SU-DHL-6 (cell line): ENCODE measurements around the gene MTMR3.

Experiments
- H2AFZ ChIP-seq: fragments of 200-600 bp; sonication (generic); 2 replicates; pipeline ENCODE4 v1.6.1; 2014; ENCODE audit warnings: low read depth, mild to moderate bottlenecking, moderate library complexity, mixed read lengths, antibody characterized with exemption, low read length; ENCODE audit not compliant: severe bottlenecking
- H3F3A ChIP-seq: fragments of 200-600 bp; shearing (Covaris generic); 2 replicates; pipeline ENCODE4 v1.6.0; 2016; ENCODE audit warnings: antibody characterized with exemption, mild to moderate bottlenecking; ENCODE audit not compliant: insufficient read depth
- H3K27ac ChIP-seq: fragments of 200-600 bp; sonication (generic); 2 replicates; pipeline ENCODE4 v1.5.1; 2016; ENCODE audit warnings: low read depth, mild to moderate bottlenecking, low read length, moderate library complexity, mixed read lengths
- H3K27me3 ChIP-seq: fragments of 200-600 bp; sonication (generic), shearing (Covaris generic); 2 replicates; pipeline ENCODE4 v1.6.0; 2014; ENCODE audit warnings: mild to moderate bottlenecking, low read length
- H3K36me3 ChIP-seq: fragments of 200-600 bp; sonication (generic); 2 replicates; pipeline ENCODE4 v1.6.1; 2014; ENCODE audit warnings: mild to moderate bottlenecking, low read length, mixed read lengths
- H3K4me2 ChIP-seq: fragments of 300-600, 200-600 bp; shearing (Covaris generic), sonication (generic); 2 replicates; pipeline ENCODE4 v1.6.0; 2014; ENCODE audit warnings: low read length, low read depth, mild to moderate bottlenecking; ENCODE audit not compliant: poor library complexity, severe bottlenecking
- H3K4me3 ChIP-seq: fragments of 200-600 bp; sonication (generic); 2 replicates; pipeline ENCODE4 v1.5.1; 2014; ENCODE audit warnings: antibody characterized with exemption, low read length, mild to moderate bottlenecking, mixed read lengths; ENCODE audit not compliant: insufficient read depth, poor library complexity, severe bottlenecking
- H3K79me2 ChIP-seq: fragments of 200-600 bp; sonication (generic); 2 replicates; pipeline ENCODE4 v1.6.1; 2014; ENCODE audit warnings: mild to moderate bottlenecking, low read length, moderate library complexity; ENCODE audit not compliant: insufficient read depth
- H3K9ac ChIP-seq: fragments of 200-600 bp; sonication (generic); 2 replicates; pipeline ENCODE4 v1.7.0; 2014; ENCODE audit warnings: mild to moderate bottlenecking, low read length
- H3K9me2 ChIP-seq: fragments of 200-600 bp; sonication (generic); replicated peaks from 2 replicates; pipeline ENCODE4 v1.6.1; 2014; ENCODE audit warnings: low read length; ENCODE audit not compliant: insufficient read depth
- H3K9me3 ChIP-seq: fragments of 200-600 bp; sonication (generic); 2 replicates; pipeline ENCODE4 v1.6.1; 2014; ENCODE audit warnings: low read length, mixed read lengths; ENCODE audit not compliant: insufficient read depth
- H4K20me1 ChIP-seq: fragments of 200-600 bp; sonication (generic); 2 replicates; pipeline ENCODE4 v1.6.1; 2014; ENCODE audit warnings: low read depth, mild to moderate bottlenecking, antibody characterized with exemption, low read length, moderate library complexity, mixed read lengths
- EZH2phosphoT487 ChIP-seq: fragments of 200-600 bp; sonication (generic), shearing (Covaris generic); conservative IDR thresholded peaks from 2 replicates; pipeline ENCODE4 v1.6.1; 2018; ENCODE audit warnings: mild to moderate bottlenecking, antibody characterized with exemption, low read length, moderate library complexity, mixed read lengths
- TF ChIP-seq, protein P1 (sequence below): fragments of 200-600 bp; sonication (generic); IDR thresholded peaks from one replicate; pipeline ENCODE4 v1.5.1; 2017; ENCODE audit warnings: antibody characterized with exemption, mild to moderate bottlenecking, low read length, moderate library complexity; ENCODE audit not compliant: insufficient read depth, poor library complexity, severe bottlenecking

MTMR3 gene

DNA sequence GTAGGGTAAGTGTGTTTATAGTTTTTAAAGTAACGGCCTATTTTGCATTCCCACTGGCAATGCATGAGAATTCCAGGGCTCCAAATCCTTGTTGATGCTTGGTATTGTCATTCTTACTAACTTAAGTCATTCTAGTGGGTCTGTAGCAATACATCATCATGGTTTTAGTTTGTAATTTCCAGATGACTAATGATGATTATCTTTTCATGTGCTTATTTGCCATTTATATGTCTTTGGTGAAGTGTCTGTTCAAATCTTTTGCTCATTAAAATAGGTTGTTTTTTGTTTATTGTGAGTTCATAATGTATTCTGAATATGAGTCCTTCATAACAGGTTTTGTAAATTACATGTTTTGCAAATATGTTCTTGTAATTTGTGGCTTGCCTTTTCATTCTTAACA is 31.2 kb downstream of the MTMR3 start:
- Histone ChIP-seq H3K4me2 (no peak overlapping the region), H3K27ac (no peak overlapping the region), H3K9me2 (no peaks in the 10 kb centered on the region), H2AFZ (no peak overlapping the region), H4K20me1 (0 out of 2 replicates have a peak, but pooled peaks cover 12% of the 10 kb centered on the region), H3K9me3 (no peaks in the 10 kb centered on the region), H3K9ac (no peak overlapping the region), H3K27me3 (no peaks in the 10 kb centered on the region), H3K79me2 (no peaks in the 10 kb centered on the region), H3F3A (0 out of 2 replicates have a peak, but pooled peaks cover 3% of the 10 kb centered on the region), H3K36me3 (no peaks in the 10 kb centered on the region), H3K4me3 (no peak overlapping the region)
- TF ChIP-seq, protein P1, sequence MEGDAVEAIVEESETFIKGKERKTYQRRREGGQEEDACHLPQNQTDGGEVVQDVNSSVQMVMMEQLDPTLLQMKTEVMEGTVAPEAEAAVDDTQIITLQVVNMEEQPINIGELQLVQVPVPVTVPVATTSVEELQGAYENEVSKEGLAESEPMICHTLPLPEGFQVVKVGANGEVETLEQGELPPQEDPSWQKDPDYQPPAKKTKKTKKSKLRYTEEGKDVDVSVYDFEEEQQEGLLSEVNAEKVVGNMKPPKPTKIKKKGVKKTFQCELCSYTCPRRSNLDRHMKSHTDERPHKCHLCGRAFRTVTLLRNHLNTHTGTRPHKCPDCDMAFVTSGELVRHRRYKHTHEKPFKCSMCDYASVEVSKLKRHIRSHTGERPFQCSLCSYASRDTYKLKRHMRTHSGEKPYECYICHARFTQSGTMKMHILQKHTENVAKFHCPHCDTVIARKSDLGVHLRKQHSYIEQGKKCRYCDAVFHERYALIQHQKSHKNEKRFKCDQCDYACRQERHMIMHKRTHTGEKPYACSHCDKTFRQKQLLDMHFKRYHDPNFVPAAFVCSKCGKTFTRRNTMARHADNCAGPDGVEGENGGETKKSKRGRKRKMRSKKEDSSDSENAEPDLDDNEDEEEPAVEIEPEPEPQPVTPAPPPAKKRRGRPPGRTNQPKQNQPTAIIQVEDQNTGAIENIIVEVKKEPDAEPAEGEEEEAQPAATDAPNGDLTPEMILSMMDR: no peak
- TF ChIP-seq EZH2phosphoT487: no peak

DNA sequence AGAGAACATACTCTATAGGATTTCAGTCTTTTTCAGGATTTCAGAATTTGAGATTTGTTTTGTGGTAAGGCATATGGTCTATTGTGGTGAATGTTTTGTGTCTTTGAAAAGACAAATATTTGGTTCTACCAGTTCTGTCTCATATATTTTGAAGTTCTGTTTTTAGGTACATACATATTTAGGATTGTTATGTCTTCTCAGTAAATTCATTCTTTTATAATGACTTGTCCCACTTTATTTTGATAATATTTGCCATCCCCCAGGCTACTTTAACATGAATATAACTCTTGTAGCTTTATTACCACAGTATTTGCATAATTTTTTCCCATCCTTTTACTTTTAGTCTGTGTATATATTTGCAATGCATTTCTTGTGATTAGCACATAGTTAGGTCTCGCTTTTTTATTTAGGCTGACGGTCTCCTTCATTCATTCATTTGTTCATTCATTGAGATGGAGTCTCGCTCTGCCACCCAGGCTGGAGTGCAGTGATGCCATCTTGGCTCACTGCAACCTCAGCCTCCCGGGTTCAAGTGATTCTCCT is 32.1 kb downstream of the MTMR3 start:
- H2AFZ ChIP-seq: no peak overlapping the region
- no peaks in the 10 kb centered on the region for H3K9me3 ChIP-seq
- H3K4me2 ChIP-seq: no peak overlapping the region
- H3K27ac ChIP-seq: no peak overlapping the region
- H3K36me3 ChIP-seq: no peaks in the 10 kb centered on the region
- 0 out of 2 replicates have a peak, but pooled peaks cover 9% of the 10 kb centered on the region for H4K20me1 ChIP-seq
- no peaks in the 10 kb centered on the region for H3K9me2 ChIP-seq
- 0 out of 2 replicates have a peak, but pooled peaks cover 3% of the 10 kb centered on the region for H3F3A ChIP-seq
- no peaks in the 10 kb centered on the region for H3K79me2 ChIP-seq
- TF ChIP-seq, protein P1: no peak
- TF ChIP-seq EZH2phosphoT487: no peak
- no peak overlapping the region for H3K9ac ChIP-seq
- no peak overlapping the region for H3K4me3 ChIP-seq
- H3K27me3 ChIP-seq: no peaks in the 10 kb centered on the region

DNA sequence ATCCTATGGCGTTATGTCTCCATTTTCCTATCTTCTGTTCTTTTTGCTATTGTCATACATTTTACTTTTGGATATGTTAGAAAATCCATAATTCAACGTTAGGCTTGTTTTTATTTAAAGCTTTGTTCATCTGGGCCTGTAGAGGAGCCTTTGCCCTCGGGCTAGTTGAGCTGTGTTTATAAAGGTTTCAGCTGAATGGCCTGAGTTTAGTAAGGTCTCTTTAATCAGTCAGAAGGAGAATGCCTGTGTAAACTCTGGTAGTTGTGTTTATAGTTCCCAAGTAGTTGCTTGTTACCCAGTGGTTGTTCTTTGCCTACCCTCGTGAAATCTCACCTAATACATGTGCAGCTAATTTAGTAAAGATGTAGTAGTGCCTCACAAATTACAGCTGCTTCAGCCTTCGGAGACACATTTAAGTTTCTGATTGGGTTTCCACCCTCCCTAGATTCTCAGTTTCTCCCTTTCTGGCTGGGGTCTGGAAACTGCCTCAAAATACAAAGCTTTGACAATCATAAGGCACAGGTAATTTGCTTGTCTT is 33.1 kb downstream of the MTMR3 start:
- no peak overlapping the region for H3K4me3 ChIP-seq
- TF ChIP-seq EZH2phosphoT487: no peak
- TF ChIP-seq, protein P1: no peak
- H3K36me3 ChIP-seq: no peaks in the 10 kb centered on the region
- H3K79me2 ChIP-seq: no peaks in the 10 kb centered on the region
- H2AFZ ChIP-seq: no peak overlapping the region
- H3K9me2 ChIP-seq: no peaks in the 10 kb centered on the region
- H3K27me3 ChIP-seq: no peaks in the 10 kb centered on the region
- H4K20me1 ChIP-seq: 0 out of 2 replicates have a peak, but pooled peaks cover 9% of the 10 kb centered on the region
- H3K9ac ChIP-seq: no peak overlapping the region
- H3K27ac ChIP-seq: no peak overlapping the region
- no peak overlapping the region for H3K4me2 ChIP-seq
- 0 out of 2 replicates have a peak, but pooled peaks cover 3% of the 10 kb centered on the region for H3F3A ChIP-seq
- H3K9me3 ChIP-seq: no peaks in the 10 kb centered on the region
